Inferior parietal cortex (tissue), 1 donor: ENCODE measurements around the gene GTPBP1.
A peak's percentile ranks its signal among the peaks of the same experiment; 100 is the strongest.

Source experiments
- DNase-seq: peaks from one replicate; pipeline ENCODE4 v3.0.0-alpha.2; 2016; ENCODE audit errors: extremely low spot score

Gene GTPBP1

DNA sequence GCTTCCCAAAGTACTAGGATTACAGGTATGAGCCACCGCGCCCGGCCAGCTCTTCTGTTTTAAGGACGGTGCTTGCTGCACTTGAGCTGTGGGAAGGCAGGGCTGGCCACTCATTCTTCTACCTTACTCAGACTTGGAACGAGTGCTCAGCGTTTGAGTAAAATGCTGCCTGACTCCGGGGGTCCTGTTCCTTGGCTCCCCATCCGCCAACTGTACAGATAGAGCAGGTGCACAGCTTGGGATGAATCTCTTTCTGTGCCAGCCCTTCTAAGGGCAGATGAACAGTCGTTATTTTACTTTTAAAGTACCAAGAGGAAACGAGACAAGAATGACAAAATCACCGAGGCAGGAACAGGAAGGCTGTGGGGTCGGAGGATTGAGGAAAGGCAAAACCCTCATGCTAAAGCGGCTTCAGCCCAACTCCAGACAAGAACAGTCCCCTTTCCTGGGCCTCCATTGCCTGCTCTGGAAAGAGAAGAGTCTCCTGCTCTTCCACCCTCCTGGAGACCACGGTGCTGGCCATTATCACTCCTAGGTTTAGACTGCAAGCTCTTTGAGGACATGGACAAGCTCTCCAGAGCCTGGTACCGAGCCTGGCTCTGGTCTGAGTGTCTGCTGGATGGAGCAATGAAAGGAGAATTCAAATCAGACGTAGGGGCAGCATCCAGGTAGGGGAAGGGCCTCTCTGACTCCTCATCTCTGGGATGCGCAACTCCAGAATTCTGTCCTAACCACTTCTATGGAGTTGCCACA, 51.1 kb downstream of the GTPBP1 start:
- DNase-seq: no peak

DNA sequence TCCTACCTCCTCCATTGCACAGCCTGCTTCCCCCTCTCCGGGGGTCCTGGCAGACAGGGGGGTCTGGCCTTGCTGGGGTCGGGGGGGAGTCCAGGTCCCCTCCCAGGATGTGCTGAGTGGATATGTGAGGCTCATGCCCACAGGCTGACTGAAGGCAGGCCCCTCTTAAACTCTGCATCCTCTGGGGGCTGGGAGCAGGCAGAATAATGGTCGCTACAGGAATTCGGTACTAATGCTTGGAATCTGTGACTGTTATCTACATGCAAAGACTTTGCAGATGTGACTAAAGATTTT, 51.7 kb downstream of the GTPBP1 start:
- DNase-seq: no peak

DNA sequence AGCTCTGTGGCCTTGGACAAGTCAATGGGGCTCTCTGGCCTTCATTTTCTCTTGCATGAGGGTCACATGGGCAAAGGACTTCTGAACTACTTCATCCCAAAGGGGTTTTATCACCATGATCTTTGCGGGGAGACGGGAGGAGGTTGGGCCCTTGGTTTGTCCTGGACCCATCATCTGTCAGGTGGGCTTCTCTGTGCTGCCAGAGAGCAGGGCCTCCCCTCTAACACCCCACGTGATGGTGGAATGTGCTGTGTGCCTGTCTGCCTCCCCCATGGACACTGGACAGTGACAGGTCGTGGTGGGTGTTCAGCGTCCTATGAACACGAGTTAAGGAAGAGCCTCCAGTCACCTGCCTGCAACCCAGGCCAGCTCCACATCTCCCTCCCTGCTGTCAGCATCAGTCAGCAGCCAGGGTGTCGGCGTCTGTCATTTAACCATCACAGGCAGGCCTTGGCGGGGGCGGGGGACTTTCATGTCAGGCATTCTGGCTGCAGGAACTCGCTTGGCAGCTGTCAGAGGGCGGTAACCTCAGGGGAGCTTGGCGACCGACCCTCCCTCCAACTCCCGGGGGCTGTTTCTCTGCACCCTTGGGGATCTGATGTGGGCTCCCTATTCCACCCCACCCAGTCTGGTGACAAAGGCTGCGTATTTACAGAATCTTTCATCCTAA, 52.7 kb downstream of the GTPBP1 start:
- no peak for DNase-seq

DNA sequence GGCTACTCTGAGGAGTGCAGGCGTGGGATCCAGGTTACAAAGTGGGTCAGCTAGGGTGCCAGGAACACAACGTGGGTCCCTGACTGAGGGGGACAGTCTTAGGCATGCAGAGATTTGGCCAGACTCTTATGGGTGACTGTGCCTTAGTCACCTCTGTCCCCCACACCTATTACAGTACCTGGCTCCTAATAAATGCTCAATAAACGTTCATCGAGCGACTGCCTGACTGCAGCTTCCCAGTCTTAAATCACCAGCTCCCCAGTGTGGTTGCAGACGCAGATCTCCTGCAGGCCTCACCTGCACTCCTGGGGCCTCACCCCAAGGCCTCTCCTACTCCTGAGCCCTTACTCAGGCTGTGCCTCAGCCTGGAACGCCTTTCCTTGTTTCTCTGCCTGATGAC, 53.3 kb downstream of the GTPBP1 start:
- no peak for DNase-seq

DNA sequence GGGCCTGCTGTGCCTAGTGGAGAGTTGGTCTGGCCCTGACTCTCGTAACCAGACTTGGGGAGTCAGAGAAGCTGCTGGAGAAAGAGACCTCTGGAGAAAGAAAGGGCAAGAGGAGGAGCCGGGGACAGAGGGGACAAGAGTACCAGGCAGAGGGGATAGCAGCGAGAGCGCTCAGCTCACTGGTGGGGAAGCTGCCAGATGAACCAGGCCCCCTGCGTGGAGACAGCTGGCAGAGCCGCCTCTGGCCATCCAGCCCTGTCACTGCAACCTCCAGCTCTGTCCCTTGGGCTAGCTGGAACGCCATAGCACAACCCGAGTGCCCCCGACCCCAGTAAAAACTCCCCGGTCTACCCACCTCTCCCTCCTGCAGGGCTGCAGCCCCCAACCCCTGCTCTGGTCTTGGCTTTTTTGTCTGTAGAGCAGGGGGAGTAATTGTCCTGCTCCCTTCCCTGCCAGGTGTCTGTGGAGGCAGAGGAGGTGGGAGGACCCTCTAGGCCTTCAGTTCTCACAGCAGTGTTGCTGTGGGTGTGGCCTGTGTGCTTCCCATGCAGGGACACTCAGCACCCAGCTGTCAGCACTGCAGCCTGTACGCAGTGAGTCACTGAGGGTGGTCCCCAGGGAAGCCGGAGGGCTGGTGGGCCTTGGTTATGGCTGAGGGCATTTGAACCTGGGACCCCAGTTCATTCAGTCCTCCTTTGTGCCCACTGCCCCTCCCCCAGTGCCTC, 54.9 kb downstream of the GTPBP1 start:
- no peak for DNase-seq

DNA sequence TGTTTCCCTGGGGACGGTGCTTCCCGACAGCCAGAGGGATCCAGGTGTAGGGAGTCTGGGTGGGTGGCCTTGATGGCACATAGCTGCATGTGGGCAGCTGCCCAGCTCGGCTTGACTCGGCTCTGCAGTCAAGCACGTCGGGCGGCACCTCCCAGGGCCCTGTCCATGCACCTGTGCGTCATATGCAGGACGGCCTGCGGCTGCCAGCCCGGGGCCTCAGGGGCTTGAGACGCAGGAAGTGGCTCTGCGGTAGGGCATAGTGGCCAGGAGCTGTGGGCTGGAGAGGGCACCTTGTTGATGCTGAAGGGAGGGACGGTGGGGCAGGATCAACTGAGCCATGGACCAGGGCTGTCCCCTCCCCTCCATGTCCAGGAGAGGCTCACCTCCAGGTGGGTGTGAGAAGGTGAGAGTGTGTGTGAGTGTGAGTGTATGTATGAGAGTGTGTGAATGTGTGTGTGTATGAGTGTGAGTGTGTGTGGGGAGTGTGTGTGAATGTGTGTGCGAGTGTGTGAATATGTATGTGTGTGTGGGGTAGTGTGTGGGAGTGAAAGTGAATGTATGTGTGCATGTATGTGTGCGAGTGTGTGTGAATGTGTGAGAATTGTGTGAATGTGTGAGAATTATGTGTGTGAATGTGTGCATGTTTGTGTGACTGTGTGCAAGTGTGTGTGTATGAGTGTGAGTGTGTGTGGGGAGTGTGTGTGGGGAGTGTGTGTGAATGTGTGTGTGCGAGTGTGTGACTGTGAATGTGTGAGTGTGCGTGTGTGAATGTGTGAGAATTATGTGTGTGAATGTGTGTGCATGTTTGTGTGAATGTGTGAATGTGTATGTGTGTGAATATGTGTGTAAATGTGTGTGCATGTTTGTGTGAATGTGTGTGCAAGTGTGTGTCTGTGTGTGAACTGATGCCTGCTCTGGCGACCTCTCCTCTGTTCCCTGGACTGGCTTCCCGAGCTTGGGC, 55.7 kb downstream of the GTPBP1 start:
- DNase-seq: no peak

DNA sequence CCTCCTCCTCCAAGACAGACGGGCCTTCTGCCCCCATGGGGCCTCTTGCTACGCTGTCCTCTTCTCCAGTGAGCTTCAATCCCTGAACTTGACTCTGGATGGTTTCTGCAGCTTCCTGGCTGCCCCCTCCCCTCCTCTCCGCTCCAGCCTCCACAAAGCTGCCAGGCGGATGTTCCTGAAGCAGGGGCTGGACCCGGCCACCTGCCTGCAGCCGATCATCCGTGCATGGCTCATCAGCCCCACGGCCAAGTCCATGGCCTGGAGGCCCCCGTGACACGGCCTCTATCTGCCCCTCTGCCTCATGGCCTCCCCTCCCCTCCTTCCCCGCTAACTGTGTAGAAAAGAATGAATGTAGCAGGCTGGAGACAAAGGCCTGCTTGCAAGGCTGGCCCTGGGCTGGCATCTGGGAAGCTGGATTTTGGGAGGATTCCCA, 56.8 kb downstream of the GTPBP1 start:
- no peak for DNase-seq

DNA sequence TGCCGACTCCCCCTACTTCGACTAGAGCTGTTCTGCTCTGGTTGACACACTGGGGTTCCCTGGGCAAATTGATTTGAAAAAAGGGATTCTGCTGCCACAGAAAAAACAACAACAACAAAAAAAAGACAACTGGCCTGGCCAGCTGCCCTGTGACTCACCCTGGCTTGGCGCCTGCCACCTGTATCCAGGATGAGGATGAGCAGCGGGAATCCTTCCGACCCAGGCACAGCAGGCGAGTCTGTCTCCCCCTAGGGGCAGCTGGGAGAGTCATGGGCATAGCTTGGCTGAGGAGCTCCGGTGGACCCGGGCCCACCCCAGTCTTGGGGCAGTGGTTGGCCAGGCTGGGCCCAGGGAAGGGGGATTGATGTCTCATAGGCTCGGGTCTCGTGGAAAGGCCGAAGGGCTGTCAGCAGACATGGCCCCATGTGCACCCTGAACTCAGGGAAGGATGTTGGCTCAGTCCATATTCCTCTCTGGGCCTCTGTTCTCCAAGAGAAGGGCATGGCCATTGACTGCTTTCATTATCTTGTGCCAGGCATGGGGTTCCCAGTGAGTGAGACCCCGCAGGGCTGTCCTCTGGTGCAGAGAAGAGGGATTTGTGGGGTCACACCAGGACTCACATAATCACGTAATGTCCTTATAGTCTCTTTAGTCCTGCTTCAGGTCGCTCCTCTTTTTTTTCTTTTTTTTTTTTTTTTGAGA, 60.5 kb downstream of the GTPBP1 start:
- peak; percentile 70 for DNase-seq

DNA sequence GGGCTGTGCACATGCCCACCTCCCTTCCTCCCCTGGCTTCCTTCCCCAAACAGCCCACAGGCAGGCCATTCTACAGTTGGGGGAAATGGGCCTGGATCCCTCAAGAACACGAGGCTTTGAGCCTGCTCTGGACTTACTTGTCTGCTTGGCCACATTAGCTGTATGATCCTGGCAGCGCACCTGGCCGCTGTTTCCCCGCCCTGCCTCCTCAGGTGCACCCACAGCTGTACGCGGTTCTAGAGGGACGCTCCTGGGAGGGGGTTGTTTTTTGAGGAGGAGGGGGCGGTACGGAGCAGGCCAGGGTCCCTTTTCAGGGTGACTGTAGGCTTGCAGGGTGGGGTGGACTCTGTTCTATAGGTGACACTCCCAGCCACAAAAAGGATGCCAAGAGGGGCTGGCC, 61.6 kb downstream of the GTPBP1 start:
- DNase-seq: no peak

DNA sequence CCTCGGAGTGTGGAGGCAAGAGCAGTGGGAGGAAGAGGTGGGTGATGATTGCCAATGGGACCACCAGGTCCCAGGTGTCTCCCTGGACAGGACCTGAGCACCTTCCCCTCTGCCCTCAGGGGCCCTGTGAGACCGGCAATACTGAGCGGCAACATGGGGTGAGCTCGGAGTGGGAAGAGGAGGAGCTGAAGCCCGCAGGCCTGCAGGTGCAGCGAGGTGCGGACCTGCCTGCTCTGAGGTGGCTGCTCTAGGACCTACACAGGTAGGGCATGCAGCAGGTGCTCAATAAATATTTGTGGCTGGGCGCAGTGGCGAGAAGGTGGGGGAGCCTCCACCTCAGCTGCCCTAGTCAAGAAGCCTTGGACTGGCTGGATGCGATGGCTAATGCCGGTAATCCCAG, 62.3 kb downstream of the GTPBP1 start:
- DNase-seq: no peak

DNA sequence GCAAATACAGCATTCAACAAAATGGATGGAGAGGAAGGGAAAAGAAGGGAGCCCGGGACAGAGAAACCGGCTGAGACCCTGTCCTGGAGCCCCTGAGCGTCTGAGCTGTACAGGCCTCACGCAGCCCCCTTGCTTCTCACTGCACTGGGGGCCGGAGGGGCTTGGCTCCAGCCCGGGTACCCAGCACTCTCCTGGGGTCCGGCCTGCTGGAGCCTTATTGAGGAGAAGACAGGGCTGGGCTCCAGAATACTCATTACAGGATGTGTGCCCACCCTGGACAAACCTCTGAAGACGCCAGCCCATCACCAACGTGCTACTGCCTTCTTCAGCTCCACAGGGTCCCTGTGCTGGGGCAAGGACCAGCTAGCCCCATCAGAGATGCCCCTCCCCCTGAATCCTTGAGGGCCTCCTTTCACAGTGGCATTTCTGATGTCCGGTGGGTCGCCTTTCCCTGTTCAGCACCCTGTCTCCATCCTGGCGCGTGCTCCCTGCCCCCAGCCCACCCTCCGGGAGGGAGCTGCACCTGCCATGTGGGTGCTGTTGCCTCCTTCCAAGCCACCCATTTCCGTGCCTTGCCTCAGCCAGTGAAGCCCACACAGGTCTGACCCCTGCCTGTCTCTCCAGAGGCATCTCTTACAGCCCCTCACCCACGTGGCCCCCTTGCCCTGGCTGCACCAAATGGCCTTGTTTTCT, 64.7 kb downstream of the GTPBP1 start:
- no peak for DNase-seq

DNA sequence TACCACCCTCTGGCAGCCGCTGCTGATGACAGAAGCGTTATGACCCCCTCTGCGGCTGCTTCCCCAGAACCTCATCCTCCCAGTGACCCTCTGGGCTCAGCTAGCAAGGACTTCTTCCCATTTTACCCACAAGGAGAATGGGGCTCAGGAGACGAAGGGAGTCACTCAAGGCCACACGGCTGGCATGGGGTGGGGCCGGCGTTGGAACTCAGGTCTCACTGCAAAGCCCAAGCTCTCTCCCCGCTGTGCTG, 66.8 kb downstream of the GTPBP1 start:
- DNase-seq: no peak

DNA sequence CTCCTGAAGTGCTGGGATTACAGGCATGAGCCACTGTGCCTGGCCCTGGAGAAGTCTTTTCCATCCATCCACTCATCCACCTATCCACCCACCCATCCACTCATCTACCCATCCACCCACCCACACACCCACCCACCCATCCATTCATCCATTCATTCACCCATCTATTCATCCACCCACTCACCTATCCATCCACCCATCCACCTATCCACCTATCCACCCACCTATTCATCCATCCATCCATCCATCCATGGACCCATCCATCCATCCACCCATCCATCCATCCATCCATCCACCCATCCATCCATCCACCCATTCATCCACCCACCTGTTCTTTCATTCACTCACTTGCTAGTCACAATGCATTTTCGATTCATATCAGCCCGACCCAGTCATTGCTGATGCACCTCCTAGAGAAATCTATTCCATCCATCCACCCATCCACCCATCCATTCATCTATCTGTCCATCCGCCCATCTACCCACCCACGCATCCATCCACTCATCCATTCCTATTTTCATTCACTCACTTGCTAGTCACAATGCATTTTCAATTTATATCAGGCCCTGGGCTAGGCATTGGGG, 67.7 kb downstream of the GTPBP1 start:
- no peak for DNase-seq

DNA sequence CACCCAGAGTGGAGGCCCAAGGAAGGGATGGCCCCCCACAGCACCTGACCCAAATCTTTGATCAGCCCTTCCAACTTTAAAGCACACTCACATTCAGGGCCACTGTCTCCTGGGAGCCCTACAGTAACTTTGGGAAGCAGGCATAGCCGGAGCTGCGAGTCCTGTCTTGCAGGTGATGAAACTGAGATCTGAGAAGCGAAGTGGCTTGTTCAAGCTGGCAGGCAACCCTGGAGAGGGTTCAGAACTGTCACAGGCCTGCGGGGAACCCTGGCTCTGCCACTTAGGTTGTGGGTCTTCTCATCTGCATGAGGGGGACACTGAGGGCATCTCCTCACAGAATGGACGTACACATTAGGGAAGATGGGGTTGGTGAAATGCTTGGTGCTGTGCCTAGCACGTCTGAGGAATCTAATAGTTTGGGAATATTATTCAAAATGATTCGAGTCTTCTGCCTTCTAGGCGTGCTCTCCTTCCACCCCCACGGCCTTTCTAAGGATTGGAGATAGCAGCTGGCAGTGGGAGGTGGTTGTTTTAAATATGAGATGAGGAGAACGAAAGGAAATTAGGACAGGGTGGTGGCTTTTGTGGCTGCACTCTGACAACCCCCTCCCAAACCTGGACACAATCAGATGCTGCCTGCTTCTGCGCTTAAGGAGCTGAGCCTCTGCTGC, 68.9 kb downstream of the GTPBP1 start:
- DNase-seq: no peak

DNA sequence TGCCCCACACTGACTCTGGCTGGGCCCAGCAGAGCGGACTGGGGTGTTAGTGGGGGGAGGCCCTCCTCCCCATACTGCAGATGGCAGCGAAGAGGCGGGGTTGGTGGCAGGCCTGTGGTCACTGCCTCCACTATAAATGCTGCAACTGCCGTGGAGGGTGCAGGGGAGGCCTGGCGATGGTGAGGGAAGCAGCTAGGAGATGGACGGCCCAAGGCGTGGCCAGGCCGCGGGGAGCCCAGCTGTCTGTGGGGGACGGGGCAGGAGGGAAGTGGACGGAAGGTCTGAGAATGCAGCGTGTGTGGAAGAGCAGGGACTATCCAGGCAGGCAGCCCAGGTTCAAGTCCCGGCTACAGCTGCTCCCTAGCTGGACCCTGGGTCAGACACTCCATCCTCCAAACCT, 69.9 kb downstream of the GTPBP1 start:
- no peak for DNase-seq

DNA sequence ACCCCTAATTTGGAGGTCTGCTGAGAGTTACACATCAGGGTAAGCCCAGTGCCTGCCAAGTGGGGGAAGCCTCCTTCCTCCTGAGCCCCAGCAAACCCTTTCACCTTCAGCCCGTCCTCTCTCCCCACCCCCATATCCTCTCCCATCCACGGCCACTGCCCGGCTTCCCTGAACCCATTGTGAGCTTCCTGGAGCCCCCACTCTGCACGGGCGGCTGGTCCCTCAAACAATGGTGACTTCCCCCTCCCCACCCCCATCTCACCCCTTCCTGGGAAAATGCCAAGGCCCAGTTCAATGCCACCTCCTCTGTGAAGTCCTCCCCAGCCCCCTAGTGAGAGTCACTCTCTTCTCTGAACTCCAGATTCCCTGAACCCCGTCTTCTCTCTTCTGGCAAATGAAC, 70.3 kb downstream of the GTPBP1 start:
- no peak for DNase-seq

DNA sequence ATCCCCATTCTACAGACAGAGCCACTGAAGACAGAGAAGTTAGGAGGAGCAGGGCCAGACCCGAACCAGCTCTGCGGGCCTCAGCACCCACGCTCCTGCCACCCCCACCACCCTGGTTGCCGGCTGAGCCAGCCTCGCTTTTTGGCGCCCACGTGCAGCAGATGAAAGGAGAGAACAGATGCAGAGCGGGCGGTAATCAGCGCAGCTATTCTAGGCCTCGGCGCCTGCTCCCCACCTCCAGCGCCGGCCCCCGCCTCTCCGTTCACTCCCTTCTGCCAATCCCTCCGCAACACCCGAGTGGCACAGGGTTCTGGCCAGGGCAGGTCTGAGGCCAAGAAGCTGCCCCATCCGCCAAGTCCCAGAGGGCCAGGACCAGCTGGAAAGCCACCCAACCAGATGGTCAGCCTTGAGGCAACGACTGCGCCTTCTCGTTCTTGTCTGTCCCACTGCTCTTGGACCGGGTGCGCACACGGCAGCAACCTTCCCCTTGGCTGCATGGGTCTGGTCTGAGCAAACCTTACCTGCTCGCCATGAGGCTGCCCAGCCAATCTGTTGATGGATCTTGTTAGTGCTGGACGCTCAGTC, 71.4 kb downstream of the GTPBP1 start:
- no peak for DNase-seq

DNA sequence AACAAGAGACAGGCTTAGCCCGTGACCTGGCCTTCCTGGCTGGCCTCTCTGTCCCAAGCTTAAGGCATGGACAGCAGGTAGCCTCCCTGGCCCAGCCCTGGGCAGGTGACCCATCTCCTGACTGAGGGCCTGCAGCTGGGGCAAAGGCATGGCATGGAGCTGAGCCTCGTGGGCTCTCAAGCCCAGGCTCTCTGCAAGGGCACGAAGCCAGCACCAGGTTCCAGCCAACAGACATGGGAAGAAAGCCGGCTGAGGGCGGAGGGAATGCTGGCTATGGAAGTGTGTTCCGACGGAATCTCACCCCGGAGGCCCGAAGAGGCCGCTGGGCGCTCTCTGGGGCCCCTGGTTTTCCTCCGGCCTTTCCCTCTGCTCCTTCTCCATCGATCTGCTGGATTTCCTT, 75.3 kb downstream of the GTPBP1 start:
- no peak for DNase-seq

DNA sequence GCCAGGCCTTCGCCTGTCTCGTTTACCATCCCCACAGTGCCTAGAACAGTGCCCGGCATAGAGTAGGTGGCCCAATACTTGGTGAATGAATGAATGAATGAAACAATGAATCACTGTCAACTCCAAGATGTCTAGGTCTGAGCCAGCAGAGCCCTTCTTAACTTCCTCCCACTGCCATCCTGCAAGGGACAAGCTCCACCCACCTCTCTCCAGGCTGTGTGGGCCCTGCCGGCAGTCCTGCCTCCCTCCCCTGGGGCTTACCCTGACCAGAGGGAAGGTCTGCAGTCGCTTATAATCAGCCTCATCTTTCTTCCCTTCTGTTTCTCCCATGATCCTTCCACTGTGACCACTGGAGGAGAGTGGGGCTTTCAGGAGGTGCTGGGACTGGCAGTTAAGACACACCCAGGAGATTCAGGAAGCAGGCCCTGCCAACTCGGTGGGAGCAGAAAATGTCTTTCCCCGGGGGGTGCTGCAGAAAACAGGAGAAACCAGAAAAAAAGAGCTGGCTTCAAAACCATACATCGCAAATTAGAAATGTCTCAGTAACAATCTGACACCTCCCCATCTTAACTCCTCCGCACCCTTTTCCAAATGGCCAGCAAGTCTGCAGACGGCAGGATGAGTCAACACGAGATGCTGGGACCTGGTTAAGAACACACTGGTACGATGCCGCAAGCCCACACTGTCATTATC, 76.8 kb downstream of the GTPBP1 start:
- peak; percentile 55 for DNase-seq
